Right atrium auricular region (tissue), 2 donors: ENCODE results near the gene UMAD1. TPM values are rescaled to one million over a fixed set of nuclear protein-coding genes. Genes with fewer than 3 reads are reported as not detected.

ENCODE experiments used
- DNase-seq: peaks from one replicate; pipeline ENCODE4 v3.0.0-alpha.2; 2019; ENCODE audit warnings: low spot score
- H3K27ac ChIP-seq, 2 donors: fragments of 200-600 bp; sonication (generic); 1 replicate in 1 of 2; 2 replicates in 1 of 2; pipeline ENCODE4 v1.5.1; 2016 to 2019
- H3K27me3 ChIP-seq, 2 donors: fragments of 200-600 bp; sonication (generic); one replicate each; pipeline versions ENCODE4 v1.5.1 to v1.6.0; 2017 to 2019
- H3K36me3 ChIP-seq: fragments of 200-600 bp; sonication (generic); one replicate; pipeline ENCODE4 v1.5.1; 2016
- H3K4me1 ChIP-seq, 2 donors: fragments of 200-600 bp; sonication (generic); one replicate each; pipeline versions ENCODE4 v1.5.1 to v1.6.0; 2017 to 2019
- H3K4me3 ChIP-seq, 2 donors: fragments of 200-600 bp; sonication (generic); 1 replicate in 1 of 2; 2 replicates in 1 of 2; pipeline ENCODE4 v1.5.1; 2017 to 2019; ENCODE audit warnings: mild to moderate bottlenecking in 1 of 2, moderate library complexity in 1 of 2
- H3K9me3 ChIP-seq, 2 donors: fragments of 200-600 bp; sonication (generic); one replicate each; pipeline ENCODE4 v1.5.1; 2019
- total RNA-seq, 2 donors: library from RNA; depleted of rRNA; stranded (reverse); fragments of >200 nt; gene quantifications; one replicate each; pipeline ENCODE4 v1.1.0, GENCODE V29; 2016
- TF ChIP-seq, protein P1 (sequence below), 2 donors: fragments of 200-600 bp; sonication (generic); IDR thresholded peaks; one replicate each; pipeline ENCODE4 v1.5.1; 2019; ENCODE audit warnings: antibody characterized with exemption in 2 of 2

The UMAD1 gene
- total RNA-seq, 2 donors from 2014 or later, result 9.2 to 17.7 TPM

- no peaks in the 10 kb centered on the region for H3K36me3 ChIP-seq
- no peak for DNase-seq
- peak overlapping the region; percentile 18 to 59 for H3K27ac ChIP-seq
- peak overlapping the region; percentile 16 to 40 for H3K4me3 ChIP-seq
- H3K27me3 ChIP-seq, result no peaks in the 10 kb centered on the region
- TF ChIP-seq, protein P1, sequence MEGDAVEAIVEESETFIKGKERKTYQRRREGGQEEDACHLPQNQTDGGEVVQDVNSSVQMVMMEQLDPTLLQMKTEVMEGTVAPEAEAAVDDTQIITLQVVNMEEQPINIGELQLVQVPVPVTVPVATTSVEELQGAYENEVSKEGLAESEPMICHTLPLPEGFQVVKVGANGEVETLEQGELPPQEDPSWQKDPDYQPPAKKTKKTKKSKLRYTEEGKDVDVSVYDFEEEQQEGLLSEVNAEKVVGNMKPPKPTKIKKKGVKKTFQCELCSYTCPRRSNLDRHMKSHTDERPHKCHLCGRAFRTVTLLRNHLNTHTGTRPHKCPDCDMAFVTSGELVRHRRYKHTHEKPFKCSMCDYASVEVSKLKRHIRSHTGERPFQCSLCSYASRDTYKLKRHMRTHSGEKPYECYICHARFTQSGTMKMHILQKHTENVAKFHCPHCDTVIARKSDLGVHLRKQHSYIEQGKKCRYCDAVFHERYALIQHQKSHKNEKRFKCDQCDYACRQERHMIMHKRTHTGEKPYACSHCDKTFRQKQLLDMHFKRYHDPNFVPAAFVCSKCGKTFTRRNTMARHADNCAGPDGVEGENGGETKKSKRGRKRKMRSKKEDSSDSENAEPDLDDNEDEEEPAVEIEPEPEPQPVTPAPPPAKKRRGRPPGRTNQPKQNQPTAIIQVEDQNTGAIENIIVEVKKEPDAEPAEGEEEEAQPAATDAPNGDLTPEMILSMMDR (IDR thresholded peaks at IDR 0.05), result no peak
- H3K4me1 ChIP-seq, result peaks cover 0 to 12% of the 10 kb centered on the region in 2 donors
- H3K9me3 ChIP-seq, result no peaks in the 10 kb centered on the region
These were observed 121.6 kb downstream of the UMAD1 start for GRCh38 chr7:7761974-7762779.

DNA sequence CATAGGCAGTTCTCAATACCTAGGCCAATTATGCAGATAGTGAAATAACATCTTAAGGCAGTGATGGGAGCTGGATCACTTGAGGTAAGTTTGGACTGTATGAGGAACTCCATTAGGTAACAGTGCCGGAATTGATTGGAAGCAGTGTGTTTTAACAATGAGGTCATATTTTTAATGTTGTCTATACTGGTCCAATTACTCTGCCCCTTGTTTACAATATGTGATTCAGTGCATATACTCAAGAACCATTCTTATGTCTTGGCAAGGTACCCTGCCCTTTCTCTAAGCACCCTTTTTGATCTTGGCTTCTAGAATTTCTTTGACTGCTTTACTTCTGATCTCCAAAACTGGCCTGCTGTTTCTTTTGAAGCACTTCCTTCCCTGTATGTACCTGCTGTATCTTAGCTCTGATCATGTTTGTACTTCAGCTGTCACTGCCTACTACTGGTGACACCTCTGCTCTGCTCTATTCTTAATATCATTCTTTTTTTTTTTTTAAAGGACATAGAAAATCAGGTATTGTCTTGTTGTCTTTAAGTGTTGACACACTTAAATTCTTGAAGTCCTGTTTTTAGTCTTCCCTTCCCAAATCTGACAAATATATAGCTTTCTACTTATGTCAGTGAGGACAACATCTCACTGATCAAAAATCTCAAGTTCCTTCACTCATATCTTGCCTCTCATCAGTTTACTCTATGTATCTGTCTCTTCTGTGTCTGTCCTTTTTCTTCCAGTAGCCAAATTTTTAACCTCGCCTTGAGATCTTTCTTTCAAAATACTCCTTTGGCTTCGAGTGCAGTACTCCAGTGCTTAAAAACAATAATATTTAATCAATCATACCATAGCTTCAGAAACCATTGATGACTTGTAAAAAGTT is 124.2 kb downstream of the UMAD1 start:
- Histone ChIP-seq H3K4me1 (peaks cover 0 to 12% of the 10 kb centered on the region in 2 donors), H3K9me3 (no peaks in the 10 kb centered on the region), H3K4me3 (no peak overlapping the region), H3K27ac (no peak overlapping the region), H3K27me3 (no peaks in the 10 kb centered on the region), H3K36me3 (no peaks in the 10 kb centered on the region)
- DNase-seq, result no peak
- TF ChIP-seq, protein P1 (IDR thresholded peaks at IDR 0.05), result no peak

GRCh38 chr7:7765422-7765821 is 124.9 kb downstream of the UMAD1 start:
- no peak overlapping the region for H3K27ac ChIP-seq
- no peak for DNase-seq

GRCh38 chr7:7766671-7767070 is 126.1 kb downstream of the UMAD1 start:
- Histone ChIP-seq H3K36me3 (no peaks in the 10 kb centered on the region), H3K27me3 (no peaks in the 10 kb centered on the region), H3K27ac (no peak overlapping the region), H3K9me3 (no peaks in the 10 kb centered on the region), H3K4me1 (peaks cover 0 to 12% of the 10 kb centered on the region in 2 donors), H3K4me3 (no peak overlapping the region)
- TF ChIP-seq, protein P1 (IDR thresholded peaks at IDR 0.05), result no peak
- DNase-seq, result no peak

More at GRCh38 chr7:7765422-7765821, 124.9 kb downstream of the UMAD1 start:
- Histone ChIP-seq H3K9me3 (no peaks in the 10 kb centered on the region), H3K4me3 (no peak overlapping the region), H3K4me1 (peaks cover 0 to 12% of the 10 kb centered on the region in 2 donors), H3K27me3 (no peaks in the 10 kb centered on the region), H3K36me3 (no peaks in the 10 kb centered on the region)
- TF ChIP-seq, protein P1 (IDR thresholded peaks at IDR 0.05), result no peak

DNA sequence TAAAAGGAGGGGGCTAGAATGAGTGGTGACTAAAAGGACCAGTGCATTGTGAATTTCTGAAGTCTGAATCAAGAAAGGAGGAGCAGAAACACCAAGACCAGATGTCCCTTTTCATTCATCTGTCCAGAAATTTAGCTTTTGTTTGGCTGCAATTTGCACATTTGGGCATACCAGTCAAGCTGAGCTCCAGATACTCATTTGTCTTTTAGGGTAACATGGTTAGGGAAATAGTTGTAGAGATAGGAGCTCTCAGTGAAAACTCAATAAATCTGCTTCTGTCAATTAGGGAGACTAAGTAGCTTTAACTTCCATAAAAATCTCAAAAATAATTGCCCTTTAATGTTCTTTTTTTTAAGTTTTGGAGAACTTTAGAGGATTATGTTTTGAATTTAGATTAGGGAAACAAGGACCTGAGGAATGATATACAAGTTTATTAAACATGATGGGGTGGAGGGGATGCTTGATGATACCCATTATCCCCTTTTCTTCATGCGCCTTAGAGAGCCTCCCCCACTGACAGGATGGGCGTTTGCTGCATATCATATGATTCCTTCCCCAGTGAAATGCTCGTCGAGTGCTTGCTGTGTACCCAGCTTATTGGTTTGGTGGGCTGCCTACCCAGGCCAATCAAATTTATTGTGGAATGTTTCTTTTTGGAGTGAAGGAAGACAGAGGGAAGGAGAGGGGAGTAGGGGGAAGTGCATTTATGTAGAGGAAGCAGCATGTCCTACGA is 128.6 kb downstream of the UMAD1 start:
- no peak overlapping the region for H3K27ac ChIP-seq
- H3K4me3 ChIP-seq, result no peak overlapping the region
- H3K27me3 ChIP-seq, result no peaks in the 10 kb centered on the region
- H3K36me3 ChIP-seq, result no peaks in the 10 kb centered on the region
- TF ChIP-seq, protein P1 (IDR thresholded peaks at IDR 0.05), result no peak
- peaks cover 0 to 1% of the 10 kb centered on the region in 2 donors for H3K4me1 ChIP-seq
- DNase-seq, result no peak
- no peaks in the 10 kb centered on the region for H3K9me3 ChIP-seq
